Measurements from ENCODE around the gene FBXO42. TPM values are rescaled to one million over a fixed set of nuclear protein-coding genes. Genes with fewer than 3 reads are reported as not detected.
A peak's percentile ranks its signal among the peaks of the same experiment; 100 is the strongest.

The FBXO42 gene
- total RNA-seq (22.0 TPM), polyA plus RNA-seq (10 to 100 TPM; 13.5 to 23.2 (median 21.5) TPM)

- Histone ChIP-seq H3K4me1 (ENCODE audit: control insufficient read depth, insufficient read depth, low read length, poor library complexity, severe bottlenecking) (peaks cover 30% of the 10 kb centered on the region), H3K9me3 (ENCODE audit: control insufficient read depth in 2 of 2, low read length in 2 of 2) (no peaks in the 10 kb centered on the region), H3K27ac (ENCODE audit: insufficient read depth, low read length, poor library complexity, severe bottlenecking) (peak within 1 kb of the TSS; percentile 86), H3K36me3 (ENCODE audit: control insufficient read depth, insufficient read depth, low read length) (no peaks in the 10 kb centered on the region), H3K4me3 (ENCODE audit: low read depth, low read length) (peak within 1 kb of the TSS; percentile 87), H3K27me3 (ENCODE audit: control insufficient read depth, insufficient read depth, low read length) (no peaks in the 10 kb centered on the region)
- Mint-ChIP-seq H3K36me3 (no peaks in the 10 kb centered on the region), H3K4me1 (peaks cover 17 to 54% (median 27%) of the 10 kb centered on the region in 4 donors), H3K27me3 (no peaks in the 10 kb centered on the region), H3K27ac (peak within 1 kb of the TSS; percentile 95 to 99 (median 96)), H3K4me3 (peak within 1 kb of the TSS; percentile 89 to 99 (median 94)), H3K9me3 (no peaks in the 10 kb centered on the region)
- ATAC-seq (ENCODE audit: low read depth in 2 of 2) (peak; percentile 92 to 96), DNase-seq (peak; percentile 88 to 94 (median 93))
Measured at GRCh38 chr1:16351994-16352841, at the start of gene FBXO42. FBXO42 (minus strand) TSS chr1:16352480; CDS start chr1:16315418, 37,062 bp downstream.

GRCh38 chr1:16398371-16398953, 46.2 kb upstream of the FBXO42 start:
- H3K9me3 ChIP-seq (ENCODE audit: control insufficient read depth in 2 of 2, low read length in 2 of 2): no peaks in the 10 kb centered on the region
- H3K36me3 Mint-ChIP-seq: peaks cover 10% of the 10 kb centered on the region
- H3K4me3 Mint-ChIP-seq: no peak overlapping the region
- DNase-seq (no peak), ATAC-seq (ENCODE audit: low read depth in 2 of 2) (no peak)
- no peaks in the 10 kb centered on the region for H3K27me3 Mint-ChIP-seq
- H3K27ac ChIP-seq (ENCODE audit: insufficient read depth, low read length, poor library complexity, severe bottlenecking): no peak overlapping the region
- no peaks in the 10 kb centered on the region for H3K9me3 Mint-ChIP-seq
- peak overlapping the region in 2 of 3 donors; percentile 62 to 96 for H3K27ac Mint-ChIP-seq
- H3K4me1 Mint-ChIP-seq: peaks cover 0 to 15% (median 4%) of the 10 kb centered on the region in 4 donors
- peaks cover 39% of the 10 kb centered on the region for H3K36me3 ChIP-seq (ENCODE audit: control insufficient read depth, insufficient read depth, low read length)
- H3K4me1 ChIP-seq (ENCODE audit: control insufficient read depth, insufficient read depth, low read length, poor library complexity, severe bottlenecking): no peaks in the 10 kb centered on the region
- H3K27me3 ChIP-seq (ENCODE audit: control insufficient read depth, insufficient read depth, low read length): no peaks in the 10 kb centered on the region
- H3K4me3 ChIP-seq (ENCODE audit: low read depth, low read length): no peak overlapping the region

- H3K36me3 Mint-ChIP-seq: peaks cover 18% of the 10 kb centered on the region
Measured at GRCh38 chr1:16397120-16397519, 44.8 kb upstream of the FBXO42 start.

GRCh38 chr1:16396591-16396990, 44.3 kb upstream of the FBXO42 start:
- Histone ChIP-seq H3K27ac (ENCODE audit: insufficient read depth, low read length, poor library complexity, severe bottlenecking) (no peak overlapping the region), H3K27me3 (ENCODE audit: control insufficient read depth, insufficient read depth, low read length) (no peaks in the 10 kb centered on the region), H3K36me3 (ENCODE audit: control insufficient read depth, insufficient read depth, low read length) (peaks cover 51% of the 10 kb centered on the region), H3K4me3 (ENCODE audit: low read depth, low read length) (no peak overlapping the region), H3K9me3 (ENCODE audit: control insufficient read depth in 2 of 2, low read length in 2 of 2) (no peaks in the 10 kb centered on the region), H3K4me1 (ENCODE audit: control insufficient read depth, insufficient read depth, low read length, poor library complexity, severe bottlenecking) (peaks cover under 1% of the 10 kb centered on the region)
- Mint-ChIP-seq H3K4me3 (no peak overlapping the region), H3K36me3 (peaks cover 18% of the 10 kb centered on the region), H3K4me1 (peaks cover 0 to 24% (median 17%) of the 10 kb centered on the region in 4 donors), H3K27ac (peak overlapping the region in 1 of 3 donors; percentile 14), H3K9me3 (no peaks in the 10 kb centered on the region), H3K27me3 (no peaks in the 10 kb centered on the region)
- no peak for ATAC-seq (ENCODE audit: low read depth in 2 of 2)
- DNase-seq: no peak

More at GRCh38 chr1:16397120-16397519, 44.8 kb upstream of the FBXO42 start:
- H3K27ac ChIP-seq (ENCODE audit: insufficient read depth, low read length, poor library complexity, severe bottlenecking): peak overlapping the region; percentile 1
- Mint-ChIP-seq H3K27me3 (no peaks in the 10 kb centered on the region), H3K4me3 (no peak overlapping the region), H3K4me1 (peaks cover 0 to 23% (median 13%) of the 10 kb centered on the region in 4 donors), H3K27ac (peak overlapping the region in 2 of 3 donors; percentile 44 to 65), H3K9me3 (no peaks in the 10 kb centered on the region)
- ATAC-seq (ENCODE audit: low read depth in 2 of 2) (no peak), DNase-seq (no peak)
- no peak overlapping the region for H3K4me3 ChIP-seq (ENCODE audit: low read depth, low read length)
- H3K36me3 ChIP-seq (ENCODE audit: control insufficient read depth, insufficient read depth, low read length): peaks cover 48% of the 10 kb centered on the region
- H3K9me3 ChIP-seq (ENCODE audit: control insufficient read depth in 2 of 2, low read length in 2 of 2): no peaks in the 10 kb centered on the region
- no peaks in the 10 kb centered on the region for H3K27me3 ChIP-seq (ENCODE audit: control insufficient read depth, insufficient read depth, low read length)
- H3K4me1 ChIP-seq (ENCODE audit: control insufficient read depth, insufficient read depth, low read length, poor library complexity, severe bottlenecking): no peaks in the 10 kb centered on the region

GRCh38 chr1:16394977-16395376, 42.7 kb upstream of the FBXO42 start:
- DNase-seq (no peak), ATAC-seq (ENCODE audit: low read depth in 2 of 2) (no peak)
- no peaks in the 10 kb centered on the region for H3K9me3 ChIP-seq (ENCODE audit: control insufficient read depth in 2 of 2, low read length in 2 of 2)
- peaks cover 16% of the 10 kb centered on the region for H3K4me1 ChIP-seq (ENCODE audit: control insufficient read depth, insufficient read depth, low read length, poor library complexity, severe bottlenecking)
- Mint-ChIP-seq H3K27ac (peak overlapping the region in 1 of 3 donors; percentile 52), H3K9me3 (no peaks in the 10 kb centered on the region), H3K4me3 (no peak overlapping the region), H3K4me1 (peaks cover 6 to 35% (median 32%) of the 10 kb centered on the region in 4 donors), H3K27me3 (no peaks in the 10 kb centered on the region), H3K36me3 (peaks cover 18% of the 10 kb centered on the region)
- H3K36me3 ChIP-seq (ENCODE audit: control insufficient read depth, insufficient read depth, low read length): peaks cover 51% of the 10 kb centered on the region
- no peaks in the 10 kb centered on the region for H3K27me3 ChIP-seq (ENCODE audit: control insufficient read depth, insufficient read depth, low read length)
- no peak overlapping the region for H3K4me3 ChIP-seq (ENCODE audit: low read depth, low read length)
- no peak overlapping the region for H3K27ac ChIP-seq (ENCODE audit: insufficient read depth, low read length, poor library complexity, severe bottlenecking)

- ATAC-seq (ENCODE audit: low read depth in 2 of 2): no peak
- Mint-ChIP-seq H3K4me1 (peaks cover 6 to 34% (median 31%) of the 10 kb centered on the region in 4 donors), H3K9me3 (no peaks in the 10 kb centered on the region)
Measured at GRCh38 chr1:16393570-16394521, 41.6 kb upstream of the FBXO42 start.

More at GRCh38 chr1:16393570-16394521, 41.6 kb upstream of the FBXO42 start:
- Histone ChIP-seq H3K27ac (ENCODE audit: insufficient read depth, low read length, poor library complexity, severe bottlenecking) (no peak overlapping the region), H3K36me3 (ENCODE audit: control insufficient read depth, insufficient read depth, low read length) (peaks cover 47% of the 10 kb centered on the region), H3K9me3 (ENCODE audit: control insufficient read depth in 2 of 2, low read length in 2 of 2) (no peaks in the 10 kb centered on the region), H3K27me3 (ENCODE audit: control insufficient read depth, insufficient read depth, low read length) (no peaks in the 10 kb centered on the region), H3K4me1 (ENCODE audit: control insufficient read depth, insufficient read depth, low read length, poor library complexity, severe bottlenecking) (peaks cover 20% of the 10 kb centered on the region), H3K4me3 (ENCODE audit: low read depth, low read length) (no peak overlapping the region)
- no peaks in the 10 kb centered on the region for H3K27me3 Mint-ChIP-seq
- no peak overlapping the region for H3K4me3 Mint-ChIP-seq
- peaks cover 18% of the 10 kb centered on the region for H3K36me3 Mint-ChIP-seq
- no peak overlapping the region for H3K27ac Mint-ChIP-seq
- DNase-seq: peak in 1 of 3 donors; percentile 24

Data from CD4-positive, CD25-positive, alpha-beta regulatory T cell (primary cell).